Stimulated activated CD4-positive, alpha-beta T cell treated with anti-CD3 and anti-CD28 coated beads, Interleukin-2, amount 100 ng/mL, for 4 hours (primary cell): ENCODE data around the gene JMY.

ENCODE experiments used
- DNase-seq: peaks from one replicate; pipeline ENCODE4 v3.0.0-alpha.2; 2020; ENCODE audit warnings: low read depth

Gene JMY

DNA sequence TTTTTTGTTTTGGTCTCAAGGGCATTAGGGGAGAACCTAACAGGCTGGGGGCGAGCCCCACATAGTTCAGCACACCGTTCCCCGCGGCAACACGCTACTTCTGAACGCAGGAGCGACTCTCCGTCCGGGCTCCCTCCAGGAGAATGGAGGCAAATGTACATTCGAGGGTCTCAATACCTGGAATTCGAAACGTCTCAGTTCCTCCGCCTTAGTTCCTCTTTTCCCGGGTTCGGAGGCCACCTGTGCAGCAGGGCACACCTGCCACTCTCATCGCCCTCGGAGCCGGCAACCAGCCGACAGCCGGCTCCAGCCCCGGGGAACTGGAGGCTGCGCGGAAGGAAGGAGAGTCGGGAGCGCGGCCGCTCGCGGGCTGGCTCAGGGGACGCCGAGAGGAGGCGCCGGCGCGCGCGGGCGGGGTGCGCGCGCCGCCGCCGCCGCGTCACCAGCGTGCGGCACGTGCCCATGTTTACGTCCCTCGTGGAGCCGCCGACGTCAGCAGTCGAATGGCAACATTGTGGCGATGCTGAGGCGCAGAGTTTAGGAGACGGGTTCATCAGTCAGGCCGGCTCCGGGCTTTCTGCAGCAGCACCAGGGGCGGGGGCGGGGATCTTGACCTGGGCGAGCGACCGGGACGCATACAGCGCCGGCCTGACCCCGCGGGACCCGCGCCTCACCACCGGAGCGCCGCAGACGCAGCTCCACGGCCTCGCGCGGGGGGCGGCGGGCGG is at the start of gene JMY:
JMY (plus strand) TSS at position 498 of the 728 bp plus-strand sequence. CDS start 520 bp downstream, outside the sequence.
- peak; percentile 72 for DNase-seq

DNA sequence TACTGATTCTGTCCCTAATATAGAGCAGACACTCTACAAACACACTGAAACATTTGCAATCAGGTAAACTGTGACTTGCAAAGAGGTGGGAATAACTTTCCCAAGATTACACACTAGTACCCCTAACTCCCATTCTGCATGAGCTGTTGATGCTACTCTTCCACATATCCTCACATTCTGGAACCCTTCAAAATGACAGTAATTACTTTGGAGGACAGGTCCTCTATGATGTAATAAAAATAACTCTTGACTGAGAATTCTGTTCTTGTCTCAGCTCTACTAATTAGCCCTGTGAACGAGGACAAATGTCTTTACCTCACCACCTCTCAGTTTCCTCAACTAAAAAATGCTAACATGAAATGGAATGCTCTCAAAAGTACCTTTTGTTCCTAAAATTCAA is 49.5 kb upstream of the JMY start:
- DNase-seq: no peak

DNA sequence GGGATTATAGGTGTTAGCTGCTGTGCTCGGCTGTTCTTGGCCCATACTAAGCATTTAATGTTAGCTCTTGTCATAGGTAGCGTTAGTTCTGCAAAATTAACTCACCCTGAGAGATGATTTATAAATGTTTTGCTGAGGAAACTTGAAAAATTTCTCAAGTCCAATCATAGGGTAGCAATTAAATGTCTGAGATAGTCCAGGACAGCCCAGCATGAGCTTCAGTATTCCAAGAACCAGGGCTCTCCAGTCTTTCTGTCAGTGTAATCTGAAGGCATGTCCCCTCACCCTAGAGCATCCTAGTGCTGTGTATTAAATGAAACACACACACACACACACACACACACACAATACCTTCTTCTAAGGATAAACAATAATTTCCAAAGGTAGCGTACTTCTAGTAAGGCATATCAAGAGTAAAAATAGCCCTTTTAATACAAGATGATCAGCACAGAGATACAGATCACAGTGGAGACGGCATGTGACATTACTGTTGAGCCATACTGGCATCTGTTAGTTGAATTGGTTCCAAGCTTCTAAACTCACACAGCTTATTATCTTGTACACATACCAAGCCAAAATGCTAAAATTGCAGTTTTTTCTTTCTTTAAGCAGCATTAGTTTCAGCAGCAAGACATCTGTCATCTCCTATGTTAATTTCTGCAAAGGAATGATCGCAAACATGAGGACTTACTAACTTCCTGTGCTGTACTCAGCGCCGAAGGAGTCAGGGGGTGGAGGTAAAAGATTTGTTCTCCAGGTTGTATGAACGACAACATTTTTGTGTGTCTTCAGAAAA is 46.3 kb upstream of the JMY start:
- DNase-seq: no peak

DNA sequence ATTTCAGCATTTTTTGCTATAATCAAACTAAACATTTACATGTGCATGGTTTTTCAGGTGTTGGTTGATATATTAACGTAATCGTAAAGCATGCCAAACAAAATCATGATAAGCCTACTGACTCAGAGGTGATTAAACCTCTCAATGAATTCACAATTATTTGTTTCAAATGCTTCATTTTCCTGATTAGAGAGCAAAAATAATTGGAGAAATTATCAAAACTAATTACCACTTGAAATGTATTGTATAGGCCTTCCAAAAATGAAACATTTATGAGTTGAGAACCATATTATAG is 45.7 kb upstream of the JMY start:
- no peak for DNase-seq

DNA sequence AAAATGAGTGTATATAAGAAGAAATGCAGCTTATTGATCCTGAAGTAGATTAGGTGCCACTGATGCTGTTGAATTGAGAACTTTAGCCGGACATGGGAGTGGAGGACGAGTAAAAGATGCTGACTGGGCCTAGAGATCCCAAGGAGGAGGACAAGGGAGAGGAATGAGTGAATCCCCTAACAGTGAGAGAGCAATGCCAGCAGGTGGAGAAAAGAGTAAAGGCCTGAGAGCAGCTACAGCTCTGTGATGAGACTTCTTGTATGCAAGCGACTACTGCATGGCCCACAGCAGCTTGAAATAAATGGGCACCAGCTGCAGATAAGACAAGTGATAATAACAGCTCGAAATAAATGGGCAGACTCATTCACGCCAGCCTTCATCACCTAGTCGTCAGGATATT is 44.5 kb upstream of the JMY start:
- DNase-seq: no peak

DNA sequence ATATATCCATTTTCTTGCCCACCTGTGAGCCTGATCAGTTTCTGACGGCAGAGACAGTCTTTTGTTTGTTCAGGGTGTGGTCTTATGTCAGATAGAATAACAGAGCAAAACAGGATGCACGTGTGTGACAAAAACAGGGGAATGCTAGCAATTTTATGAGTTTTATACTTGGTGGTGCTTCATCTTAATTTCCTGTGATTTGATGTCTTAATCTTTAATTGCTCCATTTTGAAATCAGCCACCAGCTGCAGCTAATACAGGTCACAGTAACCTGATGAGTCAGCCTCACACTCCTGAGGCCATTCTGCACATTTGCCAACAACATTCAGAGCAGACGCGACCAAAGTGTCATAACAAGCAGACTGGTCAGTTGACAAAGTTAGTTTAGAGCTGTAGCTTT is 42.3 kb upstream of the JMY start:
- no peak for DNase-seq

DNA sequence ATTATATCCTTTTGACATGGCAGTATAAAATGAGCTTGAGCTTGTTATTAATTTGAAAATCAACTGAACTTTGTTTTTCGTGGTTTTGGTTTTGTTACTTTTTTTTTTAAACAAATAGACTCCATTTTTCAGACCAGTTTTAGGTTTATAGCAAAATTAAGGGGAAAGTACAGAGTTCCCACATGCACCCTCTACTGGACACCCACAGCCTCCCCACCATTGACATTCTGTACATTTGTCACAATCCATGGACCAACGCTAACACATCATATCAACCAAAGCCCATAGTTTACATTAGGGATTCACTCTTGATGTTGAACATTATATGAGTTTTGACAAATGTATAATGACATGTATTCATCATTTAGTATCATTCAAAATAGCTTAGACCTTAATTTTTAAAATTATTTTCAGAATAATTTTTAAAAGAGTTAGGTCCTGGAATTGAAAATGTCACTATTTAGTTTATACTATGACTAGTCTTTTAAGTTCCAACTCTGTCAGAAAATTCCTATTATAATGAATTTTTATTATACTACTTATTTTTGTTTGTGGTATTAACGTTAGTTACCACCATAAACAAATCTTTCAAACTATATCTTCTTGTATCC is 35.3 kb upstream of the JMY start:
- no peak for DNase-seq

DNA sequence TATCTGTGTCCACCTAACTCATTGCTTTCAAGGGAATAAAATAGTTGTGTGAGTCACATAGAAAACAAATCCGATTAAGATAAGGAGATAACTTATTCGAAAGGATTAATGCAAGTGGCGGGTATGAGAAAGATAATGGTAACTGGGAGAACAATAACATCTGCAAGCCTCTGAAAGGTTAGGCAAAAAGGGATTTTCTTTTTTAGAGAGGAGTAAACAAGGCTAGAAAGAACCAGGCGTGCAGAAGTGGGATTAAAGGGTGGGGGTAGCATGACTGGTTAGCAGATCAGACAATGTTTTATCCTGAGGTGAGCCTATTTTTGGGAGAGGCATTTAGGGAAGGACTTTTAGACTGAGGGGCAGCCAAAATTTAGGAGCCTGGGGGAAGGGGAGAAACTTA is 34.7 kb upstream of the JMY start:
- DNase-seq: no peak

DNA sequence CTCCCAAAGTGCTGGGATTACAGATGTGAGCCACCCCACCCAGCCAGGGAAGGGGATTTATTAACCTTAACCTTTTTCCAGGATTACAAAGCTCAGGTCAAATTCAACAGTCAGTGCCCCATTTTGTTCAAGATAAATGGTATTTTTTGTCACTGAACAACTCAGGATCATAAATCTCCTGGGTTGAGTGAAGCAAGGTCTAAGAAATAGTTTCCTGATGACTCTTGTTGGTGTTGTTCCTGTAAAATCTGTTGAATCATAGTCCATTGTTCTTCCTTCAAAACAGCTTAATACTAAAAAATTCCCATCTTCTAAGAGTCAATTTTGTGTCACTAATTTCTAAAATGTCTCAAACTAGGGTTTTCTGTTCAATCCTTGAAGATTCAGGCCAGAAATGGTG is 33.9 kb upstream of the JMY start:
- no peak for DNase-seq

GRCh38 chr5:79205965-79206364 is 30.0 kb upstream of the JMY start:
- DNase-seq: no peak

DNA sequence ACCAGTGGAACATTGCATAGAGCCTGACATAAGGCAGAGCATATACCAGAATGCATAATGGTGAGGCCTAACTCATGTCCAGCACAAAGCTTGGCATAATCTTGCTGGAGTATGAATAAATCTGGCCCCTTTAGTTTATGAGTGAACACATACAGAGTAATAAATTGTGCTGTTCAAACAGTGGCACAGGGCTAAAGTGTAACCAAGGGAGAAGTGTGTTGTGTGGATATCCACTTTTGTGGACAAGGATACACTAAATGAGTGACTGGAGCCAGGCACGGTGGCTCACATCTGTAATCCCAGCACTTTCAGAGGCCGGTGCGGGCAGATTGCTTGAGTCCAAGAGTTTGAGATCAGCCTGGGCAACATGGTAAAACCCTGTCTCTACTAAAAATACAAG is 29.4 kb upstream of the JMY start:
- no peak for DNase-seq

- no peak for DNase-seq
These were observed 26.4 kb upstream of the JMY start for GRCh38 chr5:79209505-79209904.

- no peak for DNase-seq
These were observed 11.5 kb upstream of the JMY start for GRCh38 chr5:79224286-79224984.

GRCh38 chr5:79225026-79225425 is 10.9 kb upstream of the JMY start:
- DNase-seq: no peak

DNA sequence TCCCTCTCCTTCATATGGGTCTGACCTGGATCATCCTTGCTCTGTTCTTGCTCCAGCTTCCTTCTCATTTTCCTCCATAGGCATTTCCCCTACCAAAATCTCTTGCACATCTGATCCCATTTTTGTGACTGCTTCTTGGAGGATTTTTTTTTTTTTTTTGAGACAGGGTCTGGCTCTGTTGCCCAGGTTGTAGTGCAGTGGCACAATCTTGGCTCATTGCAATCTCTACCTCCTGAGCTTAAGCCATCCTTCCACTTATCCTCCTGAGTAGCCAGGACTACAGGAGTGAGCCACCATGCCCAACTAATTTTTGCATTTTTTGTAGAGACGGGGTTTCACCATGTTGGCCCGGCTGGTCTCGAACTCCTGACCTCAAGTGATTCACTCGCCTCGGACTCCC is 10.5 kb upstream of the JMY start:
- DNase-seq: no peak

- DNase-seq: no peak
These were observed 8.4 kb upstream of the JMY start for GRCh38 chr5:79227484-79228025.

- no peak for DNase-seq
These were observed 6.4 kb upstream of the JMY start for GRCh38 chr5:79229357-79230174.

DNA sequence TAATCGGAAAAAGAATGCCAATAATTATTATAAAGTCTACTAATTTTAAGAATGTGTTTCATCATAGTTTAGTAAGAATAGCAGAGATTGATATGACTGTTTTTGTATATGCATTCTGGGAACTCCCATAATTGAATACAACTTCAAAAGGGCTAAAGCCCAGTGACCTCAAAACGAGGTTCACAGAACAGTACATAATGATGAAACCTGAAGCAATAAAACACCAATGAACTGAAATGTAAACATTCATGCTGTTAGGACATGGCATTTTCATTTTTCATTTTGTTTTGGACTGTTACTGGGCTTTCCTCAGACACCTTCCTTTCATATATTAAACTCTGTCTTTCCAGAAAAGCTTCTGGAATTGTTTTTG is 684 bp upstream of the JMY start:
- no peak for DNase-seq

DNA sequence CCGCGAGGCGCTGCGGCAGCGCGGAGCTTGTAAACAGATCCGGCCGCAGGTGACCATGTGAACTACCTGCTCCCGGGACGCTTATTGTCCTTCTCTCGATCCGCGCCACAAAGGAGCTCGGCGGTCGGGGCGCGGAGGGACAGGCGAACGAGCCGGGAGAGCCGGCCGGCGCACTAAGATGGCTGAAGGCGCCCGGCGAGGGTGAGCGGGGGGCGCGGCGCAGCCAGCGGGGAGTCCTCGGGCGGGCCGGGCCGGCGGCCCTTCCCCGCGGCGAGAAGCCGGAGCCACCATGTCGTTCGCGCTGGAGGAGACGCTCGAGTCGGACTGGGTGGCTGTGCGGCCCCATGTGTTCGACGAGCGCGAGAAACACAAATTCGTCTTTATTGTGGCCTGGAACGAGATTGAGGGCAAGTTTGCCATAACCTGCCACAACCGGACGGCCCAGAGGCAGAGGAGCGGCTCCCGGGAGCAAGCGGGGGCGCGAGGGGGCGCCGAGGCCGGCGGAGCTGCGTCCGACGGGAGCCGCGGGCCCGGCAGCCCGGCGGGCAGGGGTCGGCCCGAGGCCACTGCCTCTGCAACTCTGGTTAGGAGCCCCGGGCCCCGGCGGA is 535 bp downstream of the JMY start:
- DNase-seq: peak; percentile 1

DNA sequence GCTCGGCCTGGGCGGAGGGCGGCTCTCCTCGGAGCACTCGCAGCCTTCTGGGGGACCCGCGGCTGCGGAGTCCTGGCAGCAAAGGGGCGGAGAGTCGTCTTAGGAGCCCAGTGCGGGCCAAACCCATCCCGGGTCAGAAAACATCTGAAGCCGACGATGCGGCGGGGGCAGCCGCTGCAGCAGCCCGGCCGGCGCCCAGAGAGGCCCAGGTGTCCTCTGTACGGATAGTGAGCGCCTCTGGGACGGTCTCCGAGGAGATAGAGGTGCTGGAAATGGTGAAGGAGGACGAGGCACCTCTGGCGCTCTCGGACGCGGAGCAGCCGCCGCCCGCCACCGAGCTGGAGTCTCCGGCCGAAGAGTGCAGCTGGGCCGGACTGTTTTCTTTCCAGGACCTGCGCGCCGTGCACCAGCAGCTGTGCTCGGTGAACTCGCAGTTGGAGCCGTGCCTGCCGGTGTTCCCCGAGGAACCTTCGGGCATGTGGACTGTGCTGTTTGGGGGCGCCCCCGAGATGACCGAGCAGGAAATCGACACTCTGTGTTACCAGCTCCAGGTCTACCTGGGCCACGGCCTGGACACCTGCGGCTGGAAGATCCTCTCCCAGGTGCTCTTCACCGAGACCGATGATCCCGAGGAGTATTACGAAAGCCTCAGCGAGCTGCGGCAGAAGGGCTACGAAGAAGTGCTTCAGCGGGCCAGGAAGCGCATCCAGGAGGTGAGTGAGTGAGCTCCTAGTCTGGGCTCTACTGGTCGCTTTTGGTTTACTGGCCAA is 1.2 kb downstream of the JMY start:
- DNase-seq: no peak
